Activated CD4-positive, alpha-beta T cell treated with anti-CD3 and anti-CD28 coated beads, Interleukin-2, amount 50 U/mL, for 16 hours (primary cell): ENCODE data around the gene RPEL1.
"Not testable (repeated sequence)": the region's sequence is repeated elsewhere in the genome, so short reads cannot be mapped to it uniquely, and the experiment has no call there.

Source experiments
- DNase-seq: peaks from one replicate; pipeline ENCODE4 v3.0.0-alpha.2; 2020

RPEL1 gene

GRCh38 chr10:103238506-103239252 is 7.0 kb upstream of the RPEL1 start:
- DNase-seq = no peak

GRCh38 chr10:103241262-103242011 is 4.2 kb upstream of the RPEL1 start:
- DNase-seq = no peak

GRCh38 chr10:103244666-103245271 is 918 bp upstream of the RPEL1 start:
- peak; percentile 70 for DNase-seq

GRCh38 chr10:103246324-103246723 is 637 bp downstream of the RPEL1 start:
- no peak for DNase-seq

- no peak for DNase-seq
These were observed 8.4 kb downstream of the RPEL1 start for GRCh38 chr10:103254113-103254512.

GRCh38 chr10:103254538-103255325 is 9.0 kb downstream of the RPEL1 start:
- peak; percentile 76 for DNase-seq

GRCh38 chr10:103256613-103257012 is 10.9 kb downstream of the RPEL1 start:
- no peak for DNase-seq

- DNase-seq = no peak
These were observed 12.1 kb downstream of the RPEL1 start for GRCh38 chr10:103257812-103258211.

- not testable (repeated sequence) for DNase-seq
These were observed 13.2 kb downstream of the RPEL1 start for GRCh38 chr10:103258928-103259327.

- no peak for DNase-seq
These were observed 14.3 kb downstream of the RPEL1 start for GRCh38 chr10:103259989-103260388.

GRCh38 chr10:103262229-103262628 is 16.5 kb downstream of the RPEL1 start:
- DNase-seq = peak; percentile 16

- DNase-seq = peak; percentile 31
These were observed 20.1 kb downstream of the RPEL1 start for GRCh38 chr10:103265717-103266329.

- no peak for DNase-seq
These were observed 27.4 kb downstream of the RPEL1 start for GRCh38 chr10:103273041-103273441.

GRCh38 chr10:103276251-103276895 is 30.7 kb downstream of the RPEL1 start:
- no peak for DNase-seq

GRCh38 chr10:103276896-103277712 is 31.4 kb downstream of the RPEL1 start, which contains the start of gene INA:
INA (plus strand) TSS chr10:103277138; CDS start chr10:103277212, 74 bp downstream.
- DNase-seq = peak; percentile 44

- no peak for DNase-seq
These were observed 32.2 kb downstream of the RPEL1 start for GRCh38 chr10:103277713-103278536.

- no peak for DNase-seq
These were observed 32.8 kb downstream of the RPEL1 start for GRCh38 chr10:103278537-103278823.

- DNase-seq = peak; percentile 33
These were observed 33.2 kb downstream of the RPEL1 start for GRCh38 chr10:103278862-103279298.

- no peak for DNase-seq
These were observed 34.3 kb downstream of the RPEL1 start for GRCh38 chr10:103280031-103280430.

GRCh38 chr10:103280506-103280905 is 34.8 kb downstream of the RPEL1 start:
- DNase-seq = no peak
